ENCODE measurements around the gene CTIF. TPM values are rescaled to one million over a fixed set of nuclear protein-coding genes. Genes with fewer than 3 reads are reported as not detected.

Gene CTIF
- total RNA-seq, 4 donors from 2014 or later = 72.2 to 137 (median 86.5) TPM

DNA sequence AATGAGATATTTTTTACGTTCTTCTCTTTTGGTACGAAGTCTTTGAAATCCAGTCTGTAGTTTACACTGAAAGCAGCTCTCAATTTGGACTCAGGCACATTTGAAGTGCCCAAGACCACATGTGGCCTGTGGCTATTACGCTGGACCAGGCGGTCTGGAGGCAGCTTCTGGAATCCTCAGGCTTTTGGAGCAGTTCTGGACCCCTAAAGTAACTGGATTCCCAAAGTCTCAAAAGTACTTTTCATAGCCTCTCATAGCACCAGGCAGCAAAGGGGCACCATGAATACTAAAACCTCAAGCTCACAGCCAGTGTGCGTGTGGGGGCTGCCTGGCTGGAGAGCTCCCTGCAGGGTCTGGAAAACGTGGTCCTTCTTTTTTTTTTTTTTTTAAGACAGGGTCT lies 293.0 kb downstream of the CTIF start:
- no peak for DNase-seq (ENCODE audit: low spot score in 2 of 2)
- Histone ChIP-seq H3K9me3 (no peaks in the 10 kb centered on the region), H3K27ac (no peak overlapping the region), H3K4me3 (no peak overlapping the region), H3K27me3 (no peaks in the 10 kb centered on the region), H3K4me1 (peaks cover 0 to 62% (median 38%) of the 10 kb centered on the region in 4 donors), H3K36me3 (no peaks in the 10 kb centered on the region)
- no peak for TF ChIP-seq EP300 (IDR thresholded peaks at IDR 0.05)
- no peak for TF ChIP-seq CTCF (IDR thresholded peaks at IDR 0.05)
- no peak for TF ChIP-seq POLR2A (IDR thresholded peaks at IDR 0.05)
- 86 to 89% methylated on average over 6 of the region's 6 CpGs for WGBS, 2 donors

DNA sequence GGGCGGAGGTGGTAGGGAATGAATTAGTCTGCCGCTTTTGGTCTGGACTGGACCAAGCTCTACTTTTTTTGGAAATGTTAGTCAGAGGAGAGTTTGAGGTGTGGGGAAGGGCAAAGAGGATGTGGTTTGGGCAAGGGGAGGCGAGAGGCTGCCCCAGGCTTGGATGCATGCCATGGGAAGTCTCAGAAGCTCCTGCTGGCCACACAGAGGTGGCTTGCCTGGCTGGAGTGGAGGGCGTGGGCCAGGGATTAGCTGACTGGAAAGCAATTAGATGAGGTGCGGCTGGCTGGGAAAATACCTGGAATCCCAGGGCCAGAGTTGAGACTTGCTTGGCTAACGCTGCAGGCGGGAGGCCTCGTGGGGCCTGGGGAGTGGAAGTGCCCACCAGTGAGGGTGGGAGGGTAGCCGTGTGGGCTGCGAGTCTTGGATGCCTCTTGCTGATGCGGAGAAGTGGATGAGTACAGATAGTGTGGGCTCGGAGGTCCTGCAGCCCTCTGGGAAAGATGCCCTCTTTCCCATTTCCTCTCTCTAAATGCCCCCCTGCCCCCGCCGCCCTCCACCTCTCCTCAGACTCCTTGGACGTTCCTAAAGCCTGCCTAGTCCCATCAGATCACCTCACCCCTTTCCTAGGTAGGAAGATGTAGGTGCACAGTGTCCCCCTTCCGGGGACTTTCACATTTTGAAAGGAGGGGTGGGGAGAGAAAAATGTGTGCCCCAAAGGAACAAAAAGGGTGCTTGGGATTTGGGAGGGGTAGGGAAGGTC lies 294.3 kb downstream of the CTIF start:
- no peak for TF ChIP-seq POLR2A (IDR thresholded peaks at IDR 0.05)
- TF ChIP-seq EP300 (IDR thresholded peaks at IDR 0.05) = peak in 1 of 2 donors; percentile 43
- Histone ChIP-seq H3K36me3 (no peaks in the 10 kb centered on the region), H3K4me3 (no peak overlapping the region), H3K9me3 (no peaks in the 10 kb centered on the region), H3K27me3 (no peaks in the 10 kb centered on the region), H3K4me1 (peaks cover 0 to 49% (median 28%) of the 10 kb centered on the region in 4 donors), H3K27ac (peak overlapping the region in 1 of 4 donors; percentile 22)
- no peak for DNase-seq (ENCODE audit: low spot score in 2 of 2)
- 66 to 67% methylated on average over 16 of the region's 16 CpGs for WGBS, 2 donors

GRCh38 chr18:48833701-48834412 lies 295.0 kb downstream of the CTIF start:
- no peak for DNase-seq (ENCODE audit: low spot score in 2 of 2)
- H3K27ac ChIP-seq = no peak overlapping the region
- 73% methylated on average over 13 of the region's 13 CpGs for WGBS, 2 donors

GRCh38 chr18:48834413-48835031 lies 295.7 kb downstream of the CTIF start:
- Histone ChIP-seq H3K4me1 (peaks cover 0 to 35% (median 23%) of the 10 kb centered on the region in 4 donors), H3K36me3 (no peaks in the 10 kb centered on the region), H3K27ac (peak overlapping the region in 1 of 4 donors; percentile 11), H3K27me3 (no peaks in the 10 kb centered on the region), H3K9me3 (no peaks in the 10 kb centered on the region), H3K4me3 (no peak overlapping the region)
- 58 to 67% methylated on average over 18 of the region's 18 CpGs for WGBS, 2 donors
- TF ChIP-seq EP300 (IDR thresholded peaks at IDR 0.05) = peak in 1 of 2 donors; percentile 80
- TF ChIP-seq POLR2A (IDR thresholded peaks at IDR 0.05) = no peak
- peak in 1 of 2 donors; percentile 50 for DNase-seq (ENCODE audit: low spot score in 2 of 2)

More at GRCh38 chr18:48833701-48834412, 295.0 kb downstream of the CTIF start:
- H3K27me3 ChIP-seq = no peaks in the 10 kb centered on the region
- no peak overlapping the region for H3K4me3 ChIP-seq
- H3K4me1 ChIP-seq = peaks cover 0 to 42% (median 23%) of the 10 kb centered on the region in 4 donors
- H3K9me3 ChIP-seq = no peaks in the 10 kb centered on the region
- TF ChIP-seq POLR2A (IDR thresholded peaks at IDR 0.05) (no peak), CTCF (IDR thresholded peaks at IDR 0.05) (no peak), EP300 (IDR thresholded peaks at IDR 0.05) (no peak)
- no peaks in the 10 kb centered on the region for H3K36me3 ChIP-seq

DNA sequence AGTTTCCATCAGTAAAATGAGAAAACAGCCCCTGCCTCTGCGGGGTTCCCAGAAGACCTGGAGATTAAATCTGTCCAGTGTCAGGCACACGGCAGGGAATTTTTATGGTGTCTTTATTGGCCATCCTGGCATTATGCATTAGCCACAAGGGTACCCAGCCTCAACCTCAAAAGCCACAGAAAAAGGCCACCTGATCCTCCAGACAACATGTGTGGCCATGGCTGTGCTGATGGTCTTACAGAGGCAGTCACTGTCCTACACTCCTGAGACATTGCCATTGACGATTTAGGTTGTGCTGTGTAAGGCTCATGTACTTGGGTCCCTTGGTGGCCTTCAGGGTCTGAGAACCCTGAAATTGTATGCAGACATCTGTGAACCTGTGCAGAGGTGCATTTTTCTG lies 296.3 kb downstream of the CTIF start:
- no peaks in the 10 kb centered on the region for H3K27me3 ChIP-seq
- no peak overlapping the region for H3K4me3 ChIP-seq
- DNase-seq (ENCODE audit: low spot score in 2 of 2) = no peak
- WGBS, 2 donors = 83 to 92% methylated on average over 3 of the region's 3 CpGs
- H3K27ac ChIP-seq = no peak overlapping the region
- H3K4me1 ChIP-seq = peaks cover 0 to 29% (median 22%) of the 10 kb centered on the region in 4 donors
- H3K36me3 ChIP-seq = no peaks in the 10 kb centered on the region
- no peaks in the 10 kb centered on the region for H3K9me3 ChIP-seq
- no peak for TF ChIP-seq CTCF (IDR thresholded peaks at IDR 0.05)
- no peak for TF ChIP-seq EP300 (IDR thresholded peaks at IDR 0.05)
- TF ChIP-seq POLR2A (IDR thresholded peaks at IDR 0.05) = no peak
